Stimulated activated CD4-positive, alpha-beta T cell treated with anti-CD3 and anti-CD28 coated beads, Interleukin-15, amount 100 ng/mL, for 1 hour (primary cell): ENCODE measurements around the gene LRRC47.

Experiments used
- DNase-seq, 2 donors: peaks; one replicate each; pipeline ENCODE4 v3.0.0-alpha.2; 2020; ENCODE audit warnings: low read depth in 1 of 2, low spot score in 1 of 2

Gene LRRC47

DNA sequence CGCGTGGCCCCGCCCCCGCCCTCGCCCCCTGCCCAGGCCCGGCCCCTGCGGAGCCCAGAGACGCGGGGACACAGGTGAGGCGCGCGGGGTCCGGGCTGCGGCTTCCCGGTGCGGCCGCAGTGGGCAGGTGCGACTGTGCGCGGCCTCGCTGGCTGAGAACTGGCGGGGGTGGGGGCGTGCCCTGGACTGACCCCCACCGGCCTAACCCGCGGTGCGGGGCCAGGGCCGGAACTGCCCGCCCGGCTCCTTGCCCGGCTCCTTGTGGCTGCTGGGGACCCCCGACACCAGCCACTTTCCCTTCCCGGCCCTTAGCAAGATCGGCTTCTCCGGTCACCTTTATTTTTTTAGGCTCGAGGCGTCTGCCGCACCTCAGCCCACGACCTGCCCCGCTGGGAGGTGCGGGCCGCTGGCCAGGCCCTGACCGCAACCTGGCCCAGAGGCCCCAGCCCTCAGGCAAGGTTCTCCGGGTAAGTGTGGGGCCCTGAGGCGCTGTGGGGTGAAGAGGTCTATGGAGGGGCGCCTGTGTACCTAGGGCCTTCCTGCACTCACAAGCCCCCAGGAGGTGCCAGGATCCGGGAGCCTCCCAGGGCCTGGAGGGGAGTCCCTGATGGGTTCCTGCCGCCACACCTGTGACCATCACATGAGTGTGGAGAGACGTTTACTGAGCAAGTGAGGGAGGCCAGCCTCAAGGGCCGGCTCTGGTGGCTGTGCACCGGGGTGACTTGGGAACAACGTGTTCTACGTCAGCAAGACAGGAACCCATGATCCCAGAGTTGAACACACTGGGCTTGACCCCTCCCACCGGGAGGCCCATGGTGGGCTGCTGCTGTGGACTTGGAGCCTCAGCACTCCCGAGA is 23.4 kb downstream of the LRRC47 start, which contains the start of gene SMIM1:
SMIM1 (plus strand) TSS at position 35 of the 857 bp plus-strand sequence. CDS start 2,625 bp downstream, outside the sequence.
- DNase-seq: no peak

DNA sequence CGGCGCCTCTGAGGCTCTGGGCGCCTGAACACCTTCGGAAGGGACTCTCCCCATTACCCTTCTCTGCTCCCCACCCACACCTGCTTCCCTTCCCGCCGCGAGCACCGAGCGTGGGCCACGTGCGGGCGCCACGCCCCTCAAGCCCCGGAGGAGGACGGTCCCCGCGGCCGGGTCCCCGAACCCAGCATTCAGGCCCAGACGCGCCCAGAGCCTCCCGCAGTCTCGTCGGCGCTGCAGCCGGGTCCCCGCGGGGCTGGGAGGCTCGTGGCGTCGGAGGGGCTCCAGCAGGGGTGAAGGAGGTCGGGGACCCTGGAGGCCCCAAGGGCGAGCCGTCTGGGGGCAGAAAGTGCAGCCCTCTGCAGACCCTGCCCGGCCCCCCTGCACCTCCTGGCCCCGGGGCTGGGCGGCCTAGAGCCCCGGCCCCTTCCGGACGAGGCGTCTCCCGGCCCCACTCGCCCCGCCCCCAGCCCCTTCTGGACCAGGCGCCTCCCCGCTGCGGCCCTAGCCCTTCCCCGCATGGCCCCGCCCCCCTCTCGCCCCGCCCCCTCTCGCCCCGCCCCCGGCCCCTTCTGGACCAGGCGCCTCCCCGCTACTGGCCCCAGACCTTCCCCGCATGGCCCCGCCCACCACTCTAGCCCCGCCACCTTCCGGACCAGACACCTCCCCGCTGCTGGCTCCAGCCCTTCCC is 24.1 kb downstream of the LRRC47 start:
- DNase-seq: peak; percentile 71 to 74

DNA sequence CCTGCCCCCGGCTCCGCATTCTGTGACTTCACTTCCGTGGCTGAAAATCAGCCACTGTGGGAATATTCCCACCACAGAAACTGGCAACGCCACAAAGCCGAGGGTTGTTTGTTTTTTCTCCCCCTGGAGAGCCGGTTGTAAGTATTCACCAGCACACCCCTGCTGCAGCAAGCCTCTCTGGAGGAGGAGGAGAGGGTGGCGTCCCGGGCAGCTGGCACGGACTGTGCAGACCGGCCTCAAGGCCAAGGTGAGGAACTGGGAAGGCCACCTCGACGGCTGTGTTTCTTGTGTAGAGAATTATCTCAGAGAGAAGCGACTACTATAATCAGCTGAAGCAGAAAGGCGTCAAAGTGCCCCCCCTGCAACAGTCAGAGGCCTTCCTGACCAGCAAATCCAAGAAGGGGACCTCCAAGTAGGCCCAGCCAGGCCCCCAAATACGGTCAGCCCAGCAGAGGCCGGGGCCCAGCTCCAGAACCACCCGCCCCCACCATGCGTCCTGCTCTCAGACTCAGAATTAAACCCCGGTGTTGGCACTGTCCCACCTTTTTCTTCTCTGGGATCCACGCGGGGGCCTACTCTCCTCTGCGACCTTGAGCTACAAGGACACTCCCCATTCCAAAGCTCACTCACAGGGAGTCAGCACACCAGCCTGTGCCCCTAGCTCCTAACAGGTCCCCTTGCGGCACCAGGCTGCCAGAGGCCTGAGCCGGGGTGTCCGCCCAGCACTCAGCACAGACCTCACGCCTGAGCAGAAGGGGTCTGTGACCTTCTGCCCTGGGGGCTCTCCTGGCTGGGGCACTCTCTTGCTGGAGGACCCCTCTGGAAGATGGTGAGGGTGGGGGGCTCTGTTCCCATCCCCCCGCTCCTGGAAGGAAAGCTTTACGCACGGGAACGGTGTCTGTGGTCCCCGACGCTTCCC is 24.9 kb downstream of the LRRC47 start:
- DNase-seq: no peak

- no peak for DNase-seq
Measured at GRCh38 chr1:3770047-3770765, 26.1 kb downstream of the LRRC47 start.

DNA sequence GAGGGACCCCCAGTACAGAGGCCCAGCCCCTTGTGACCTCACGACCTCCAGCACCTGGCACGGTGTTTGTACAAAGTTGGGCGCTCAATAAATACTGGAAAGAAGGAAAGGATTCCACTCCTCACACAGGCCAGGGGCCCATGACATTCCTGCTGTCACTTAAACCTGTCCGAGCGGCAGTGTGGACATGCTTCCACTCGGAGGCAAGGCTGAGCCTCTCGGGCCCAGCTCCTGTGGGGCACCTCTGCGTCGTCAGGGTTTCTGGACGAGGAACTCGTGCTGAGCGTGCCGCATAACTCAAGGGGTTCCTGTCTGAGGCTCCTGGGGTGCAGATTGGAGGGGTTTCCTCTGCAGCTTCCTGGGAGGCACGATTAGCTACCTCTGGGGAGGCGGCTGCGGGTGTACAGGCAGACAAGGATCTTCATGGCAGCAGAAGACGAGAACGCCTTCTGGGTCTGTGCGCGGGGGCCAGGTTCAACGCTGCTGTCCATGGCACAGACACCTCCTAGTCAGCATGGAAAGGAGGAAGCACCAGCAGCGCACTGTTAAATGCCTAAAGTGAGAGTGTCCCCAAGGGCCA is 27.4 kb downstream of the LRRC47 start:
- no peak for DNase-seq

GRCh38 chr1:3767328-3767925 is 28.9 kb downstream of the LRRC47 start:
- DNase-seq: no peak

GRCh38 chr1:3763351-3764125 is 32.8 kb downstream of the LRRC47 start:
- DNase-seq: no peak

DNA sequence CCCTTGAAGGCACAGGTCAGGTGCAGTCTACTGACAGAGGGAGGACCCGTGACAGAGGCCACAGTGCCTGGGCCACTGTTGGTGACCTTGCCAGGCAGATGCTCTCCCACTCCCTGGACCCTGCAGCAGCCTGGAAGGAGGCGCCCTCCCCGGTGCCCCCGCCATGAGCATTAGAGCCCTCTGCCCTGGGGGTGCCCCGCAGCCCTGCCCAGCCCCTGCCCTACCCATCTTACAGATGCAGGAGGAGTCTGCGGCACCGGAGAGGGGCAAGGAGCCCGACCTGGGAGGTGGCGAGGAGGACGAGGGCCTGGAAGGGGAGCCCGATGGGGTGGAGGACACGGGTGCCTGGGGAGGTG is 33.4 kb downstream of the LRRC47 start:
- DNase-seq: no peak

DNA sequence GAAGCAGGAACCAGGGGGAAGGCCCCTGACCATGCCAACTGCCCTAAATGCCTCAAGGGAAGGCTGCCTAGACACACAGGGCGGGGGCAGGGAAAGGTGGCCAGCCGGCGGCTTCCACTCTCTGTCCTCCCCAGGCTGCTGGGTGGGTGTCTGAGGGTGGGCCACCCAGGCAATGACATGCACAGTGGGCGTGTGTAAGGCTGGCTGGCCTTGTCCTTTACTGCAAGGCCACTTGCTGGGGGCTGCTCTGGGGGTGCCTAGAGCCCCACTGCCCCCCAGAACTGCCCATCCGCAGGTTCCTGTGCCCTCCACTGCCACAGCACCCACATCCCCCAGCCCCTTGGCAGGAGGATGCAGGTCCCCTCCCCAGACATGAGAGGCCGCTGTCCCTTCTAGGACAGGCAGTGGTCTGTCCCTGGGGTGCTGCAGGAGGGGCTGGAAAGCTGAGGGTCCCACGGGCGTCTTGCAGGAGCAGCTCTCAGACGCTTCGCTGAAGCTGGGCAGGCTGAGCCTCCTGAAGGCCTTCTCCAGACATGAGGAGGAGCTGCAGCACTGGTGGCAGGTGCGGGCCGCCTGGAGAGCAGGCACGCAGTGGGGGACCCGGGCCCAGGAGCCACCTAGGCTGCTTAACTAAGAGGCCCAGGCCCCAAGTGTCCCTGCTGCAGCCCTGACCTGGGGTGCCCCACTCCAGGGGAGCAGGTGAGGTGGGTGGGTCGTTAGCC is 34.0 kb downstream of the LRRC47 start:
- DNase-seq: no peak

- DNase-seq: no peak
Measured at GRCh38 chr1:3761296-3762010, 34.8 kb downstream of the LRRC47 start.

- DNase-seq: no peak
Measured at GRCh38 chr1:3759796-3760195, 36.5 kb downstream of the LRRC47 start.

GRCh38 chr1:3759164-3759563 is 37.1 kb downstream of the LRRC47 start:
- DNase-seq: no peak

- no peak for DNase-seq
Measured at GRCh38 chr1:3756394-3756793, 39.9 kb downstream of the LRRC47 start.

DNA sequence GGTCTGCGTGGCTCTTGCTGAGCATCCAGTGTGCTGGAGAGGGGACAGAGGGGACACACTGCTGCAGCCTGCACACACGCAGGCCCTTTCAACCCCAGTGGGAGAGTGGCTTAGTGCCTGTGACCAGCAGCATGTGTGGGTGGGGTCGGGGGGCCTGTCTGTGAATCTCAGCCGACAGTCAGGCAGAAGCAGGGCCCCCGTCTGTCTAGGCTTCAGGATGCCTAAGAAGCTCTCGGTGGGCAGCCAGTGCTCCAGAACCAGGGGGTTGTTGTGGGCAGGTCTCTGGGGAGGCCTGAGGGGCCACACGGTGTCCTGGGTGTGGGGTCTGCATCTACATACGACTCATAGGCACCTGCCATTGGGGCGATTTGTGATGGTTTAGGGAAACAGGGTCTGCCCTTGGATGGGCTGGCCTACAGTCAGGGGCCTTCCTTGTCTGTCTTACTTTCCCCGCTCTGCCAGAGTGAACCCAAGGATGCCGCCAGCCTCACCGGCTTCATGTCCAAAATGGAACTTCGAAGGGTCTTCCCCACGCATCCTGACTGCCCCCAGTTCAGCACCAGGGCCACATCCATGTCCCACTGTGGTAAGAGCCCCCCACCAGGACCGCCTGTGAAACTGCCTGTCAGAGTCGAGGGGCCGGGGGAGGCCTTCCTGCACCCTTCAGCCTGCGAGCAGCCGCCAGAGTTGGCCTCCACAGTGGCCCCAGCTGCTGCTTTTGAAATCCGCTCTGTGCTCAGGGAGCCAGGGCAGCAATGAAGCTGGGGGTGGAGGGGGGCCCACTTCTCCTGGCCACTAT is 42.4 kb downstream of the LRRC47 start:
- no peak for DNase-seq

GRCh38 chr1:3752400-3752945 is 43.8 kb downstream of the LRRC47 start, which contains the start of gene CCDC27:
CCDC27 (plus strand) TSS chr1:3752450; CDS start chr1:3752482, 32 bp downstream.
- DNase-seq: no peak

- DNase-seq: no peak
Measured at GRCh38 chr1:3750741-3751140, 45.6 kb downstream of the LRRC47 start.

GRCh38 chr1:3749512-3749911 is 46.8 kb downstream of the LRRC47 start:
- DNase-seq: no peak
